ENCODE results near the gene PALD1.
"Not testable (repeated sequence)": the region's sequence is repeated elsewhere in the genome, so short reads cannot be mapped to it uniquely, and the experiment has no call there.

The PALD1 gene

GRCh38 chr10:70481831-70482530 lies 3.4 kb downstream of the PALD1 start:
- DNase-seq = peak in 23 of 56 donors; percentile 11 to 61 (median 28)

GRCh38 chr10:70482982-70483760 lies 4.6 kb downstream of the PALD1 start:
- DNase-seq = no peak

GRCh38 chr10:70483872-70484271 lies 5.3 kb downstream of the PALD1 start:
- not testable (repeated sequence) for DNase-seq

- no peak for DNase-seq
Measured at GRCh38 chr10:70487824-70488223, 9.3 kb downstream of the PALD1 start.

- DNase-seq = no peak
Measured at GRCh38 chr10:70490142-70490541, 11.6 kb downstream of the PALD1 start.

GRCh38 chr10:70491614-70492013 lies 13.0 kb downstream of the PALD1 start:
- no peak for DNase-seq

GRCh38 chr10:70492786-70493659 lies 14.5 kb downstream of the PALD1 start:
- peak in 13 of 56 donors; percentile 19 to 66 (median 29) for DNase-seq

- DNase-seq = peak in 1 of 56 donors; percentile 28
Measured at GRCh38 chr10:70493660-70494234, 15.2 kb downstream of the PALD1 start.

GRCh38 chr10:70494536-70494935 lies 16.0 kb downstream of the PALD1 start:
- DNase-seq = no peak

GRCh38 chr10:70494966-70495365 lies 16.4 kb downstream of the PALD1 start:
- DNase-seq = peak in 9 of 56 donors; percentile 22 to 48 (median 32)

- DNase-seq = no peak
Measured at GRCh38 chr10:70495691-70496261, 17.2 kb downstream of the PALD1 start.

GRCh38 chr10:70496341-70497119 lies 18.0 kb downstream of the PALD1 start:
- DNase-seq = no peak

- no peak for DNase-seq
Measured at GRCh38 chr10:70497120-70497545, 18.6 kb downstream of the PALD1 start.

GRCh38 chr10:70498970-70499835 lies 20.6 kb downstream of the PALD1 start:
- no peak for DNase-seq

GRCh38 chr10:70499836-70500167 lies 21.2 kb downstream of the PALD1 start:
- DNase-seq = no peak

- no peak for DNase-seq
Measured at GRCh38 chr10:70500368-70500767, 21.8 kb downstream of the PALD1 start.

GRCh38 chr10:70500812-70501301 lies 22.3 kb downstream of the PALD1 start:
- DNase-seq = no peak

- DNase-seq = no peak
Measured at GRCh38 chr10:70502406-70502805, 23.8 kb downstream of the PALD1 start.

GRCh38 chr10:70503776-70504175 lies 25.2 kb downstream of the PALD1 start:
- DNase-seq = no peak

All from amygdala (tissue), 56 donors.